Panc1 (cell line): ENCODE measurements around the gene PKIB.

ENCODE experiments used
- POLR2AphosphoS5 ChIP-seq: IDR thresholded peaks from 2 replicates; pipeline ENCODE4 v1.6.1; 2012; ENCODE audit warnings: mild to moderate bottlenecking, low read depth, low read length, moderate library complexity
- TCF7L2 ChIP-seq: IDR thresholded peaks from 2 replicates; pipeline ENCODE4 v1.6.1; 2011; ENCODE audit warnings: mild to moderate bottlenecking, low read depth, low read length, inconsistent platforms
- TF ChIP-seq, protein P1 (sequence below): fragments of 450-650 bp; IDR thresholded peaks from 2 replicates; pipeline ENCODE4 v1.5.1; 2017; ENCODE audit warnings: mild to moderate bottlenecking

DNA sequence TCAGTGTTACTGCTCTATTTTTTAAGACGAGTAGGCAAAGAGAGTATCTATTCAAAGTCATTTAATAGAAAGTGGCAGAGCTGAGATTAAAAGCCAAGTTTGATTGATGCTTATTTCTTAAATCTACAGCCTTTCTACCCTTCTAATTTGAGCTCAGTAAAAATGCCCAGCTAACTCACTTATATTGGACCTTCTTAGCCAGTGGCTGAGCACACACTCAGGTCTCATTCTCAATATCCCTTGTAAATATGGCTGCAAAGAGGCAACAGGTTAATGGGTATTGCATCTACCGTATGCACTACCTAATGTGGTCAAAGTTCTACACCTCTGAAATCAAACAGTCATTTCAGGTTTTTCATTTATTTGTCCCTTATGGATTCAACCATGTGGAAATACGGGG is 6.7 kb downstream of the PKIB start:
- TF ChIP-seq, protein P1, sequence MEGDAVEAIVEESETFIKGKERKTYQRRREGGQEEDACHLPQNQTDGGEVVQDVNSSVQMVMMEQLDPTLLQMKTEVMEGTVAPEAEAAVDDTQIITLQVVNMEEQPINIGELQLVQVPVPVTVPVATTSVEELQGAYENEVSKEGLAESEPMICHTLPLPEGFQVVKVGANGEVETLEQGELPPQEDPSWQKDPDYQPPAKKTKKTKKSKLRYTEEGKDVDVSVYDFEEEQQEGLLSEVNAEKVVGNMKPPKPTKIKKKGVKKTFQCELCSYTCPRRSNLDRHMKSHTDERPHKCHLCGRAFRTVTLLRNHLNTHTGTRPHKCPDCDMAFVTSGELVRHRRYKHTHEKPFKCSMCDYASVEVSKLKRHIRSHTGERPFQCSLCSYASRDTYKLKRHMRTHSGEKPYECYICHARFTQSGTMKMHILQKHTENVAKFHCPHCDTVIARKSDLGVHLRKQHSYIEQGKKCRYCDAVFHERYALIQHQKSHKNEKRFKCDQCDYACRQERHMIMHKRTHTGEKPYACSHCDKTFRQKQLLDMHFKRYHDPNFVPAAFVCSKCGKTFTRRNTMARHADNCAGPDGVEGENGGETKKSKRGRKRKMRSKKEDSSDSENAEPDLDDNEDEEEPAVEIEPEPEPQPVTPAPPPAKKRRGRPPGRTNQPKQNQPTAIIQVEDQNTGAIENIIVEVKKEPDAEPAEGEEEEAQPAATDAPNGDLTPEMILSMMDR, result no peak
- TF ChIP-seq TCF7L2 (no peak), POLR2AphosphoS5 (no peak)
